GM21576 (cell line): ENCODE data around the gene APOBEC3F.
"Not testable (repeated sequence)": the region's sequence is repeated elsewhere in the genome, so short reads cannot be mapped to it uniquely, and the experiment has no call there.

Source experiments
- ATAC-seq: cut with Tn5 transposase; IDR thresholded peaks from one replicate; pipeline ENCODE4 v1.9.1; 2021; ENCODE audit warnings: mild to moderate bottlenecking, moderate library complexity; ENCODE audit not compliant: unreplicated experiment

Gene APOBEC3F

DNA sequence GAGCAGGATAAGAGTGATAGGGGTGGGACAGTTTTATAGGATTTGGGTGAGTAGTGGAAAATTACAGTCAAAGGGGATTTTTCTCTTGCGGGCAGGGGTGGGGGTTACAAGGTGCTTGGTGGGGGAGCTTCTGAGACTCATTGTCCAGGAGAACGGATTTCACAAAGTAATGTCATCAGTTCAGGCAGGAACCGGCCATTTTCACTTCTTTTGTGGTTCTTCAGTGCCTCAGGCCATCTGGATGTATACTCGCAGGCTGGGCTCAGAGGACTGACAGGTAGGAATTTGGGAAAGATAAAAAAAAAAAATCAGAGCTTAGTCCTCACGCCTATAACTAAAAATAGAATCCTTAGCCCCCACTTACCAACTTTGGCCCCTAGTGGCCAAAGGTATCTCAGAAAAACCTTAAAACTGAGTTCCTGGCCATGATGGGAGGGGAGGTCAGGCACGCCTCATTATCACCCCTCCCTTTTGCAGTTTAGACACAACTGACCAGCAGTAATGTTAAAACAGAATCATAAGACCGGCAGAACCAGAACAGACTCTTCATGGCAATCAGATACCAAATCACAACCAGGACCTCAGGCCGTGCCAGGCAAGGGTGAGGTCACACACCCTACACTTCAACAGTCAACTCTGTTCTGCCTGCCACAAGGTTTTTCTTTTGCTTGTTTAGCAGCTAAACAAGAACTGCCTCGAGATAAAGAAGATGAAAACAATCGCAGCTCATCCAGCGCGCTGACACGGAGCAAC lies 27.5 kb downstream of the APOBEC3F start:
- no peak for ATAC-seq

DNA sequence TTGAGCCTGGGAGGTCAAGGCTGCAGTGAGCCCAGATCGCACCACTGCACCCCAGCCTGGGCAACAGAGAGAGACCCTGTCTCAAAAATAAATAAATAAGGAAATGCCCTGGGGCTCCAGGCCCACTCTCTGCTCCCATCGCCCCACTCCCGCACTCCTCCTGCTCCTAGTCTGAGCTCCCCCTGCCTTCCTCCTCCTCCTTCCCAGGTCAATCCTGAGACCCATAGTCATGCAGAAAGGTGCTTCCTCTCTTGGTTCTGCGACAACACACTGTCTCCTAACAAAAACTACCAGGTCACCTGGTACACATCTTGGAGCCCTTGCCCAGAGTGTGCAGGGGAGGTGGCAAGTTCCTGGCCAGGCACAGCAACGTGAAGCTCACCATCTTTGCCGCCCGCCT lies 29.5 kb downstream of the APOBEC3F start:
- ATAC-seq, result no peak

DNA sequence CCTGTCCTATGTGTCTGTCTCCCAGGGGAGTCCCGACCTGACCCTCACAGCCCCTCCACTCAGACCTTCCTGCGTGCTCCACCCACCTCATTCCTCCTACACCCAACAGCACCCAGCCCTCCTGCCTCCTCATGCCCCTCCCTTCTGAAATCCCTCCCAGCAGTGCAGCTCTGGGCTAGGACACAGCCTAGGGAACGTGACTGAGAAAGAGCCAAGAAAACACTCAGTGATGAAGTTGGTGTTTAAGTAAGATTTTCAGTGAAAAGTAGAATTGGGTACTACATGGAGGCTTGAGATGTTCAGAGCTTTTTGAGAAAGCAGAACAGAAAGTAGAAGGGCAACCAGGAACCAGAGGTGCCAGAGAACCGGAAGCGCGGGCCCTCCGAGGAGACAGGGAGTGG lies 31.9 kb downstream of the APOBEC3F start:
- ATAC-seq, result peak; percentile 37

DNA sequence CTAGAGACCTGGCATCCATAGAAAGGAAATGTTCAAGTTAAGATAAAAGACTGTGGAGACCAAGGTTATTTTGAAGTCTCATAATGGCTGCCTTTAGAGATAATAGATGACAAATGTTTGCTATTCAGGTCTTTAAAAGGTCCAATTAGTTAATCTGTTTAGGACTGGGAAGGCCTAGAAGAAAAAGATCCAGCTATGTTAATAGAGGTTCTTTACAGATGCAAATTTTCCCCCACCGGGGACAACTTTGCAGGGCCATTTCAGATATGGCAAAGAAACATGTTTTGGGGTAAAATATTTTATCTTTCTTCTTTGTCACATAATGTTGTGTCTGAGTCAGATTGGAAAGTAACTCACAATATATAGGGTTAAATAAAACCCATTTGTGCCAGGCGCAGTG lies 33.3 kb downstream of the APOBEC3F start:
- no peak for ATAC-seq

DNA sequence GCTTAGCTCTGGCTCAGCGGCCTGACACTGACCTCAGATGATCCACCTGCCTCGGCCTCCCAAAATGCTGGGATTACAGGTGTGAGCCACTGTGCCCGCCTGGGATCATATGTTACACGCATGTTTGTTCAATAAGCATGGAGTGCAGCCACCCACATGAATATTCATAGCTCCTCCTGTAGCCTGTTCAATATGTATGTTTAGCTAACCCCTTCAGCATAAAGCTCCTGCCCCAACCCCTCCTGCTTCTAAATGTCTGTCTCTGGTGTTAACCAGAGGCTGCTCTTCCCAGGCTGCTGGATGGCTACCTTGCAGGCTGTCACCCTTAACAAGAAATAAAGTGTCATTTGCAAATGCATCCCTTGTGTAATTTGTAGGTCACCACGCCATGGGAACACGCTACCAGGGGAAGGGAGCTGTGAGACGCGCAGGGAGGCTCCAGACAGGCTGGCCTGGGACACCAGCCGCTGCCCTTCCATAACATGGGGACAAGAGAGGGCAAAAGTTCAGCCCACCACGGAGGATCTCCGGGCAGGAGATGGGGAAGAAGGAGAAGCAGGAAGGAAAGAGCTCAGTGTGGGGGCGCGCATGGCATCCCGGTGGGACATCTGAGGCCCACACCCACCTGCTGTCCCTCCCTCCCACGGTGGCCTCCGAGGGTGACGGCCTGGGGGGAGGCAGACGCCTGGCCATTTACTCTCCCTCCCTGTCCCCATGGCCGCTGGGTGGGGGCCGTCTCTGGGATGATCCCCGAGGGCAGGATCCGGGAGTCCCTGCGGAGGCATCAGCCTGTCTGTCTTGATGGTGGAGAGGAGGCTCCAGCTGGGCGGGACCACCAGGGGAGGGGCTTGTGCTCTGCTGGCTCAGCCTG lies 35.7 kb downstream of the APOBEC3F start:
- not testable (repeated sequence) for ATAC-seq

DNA sequence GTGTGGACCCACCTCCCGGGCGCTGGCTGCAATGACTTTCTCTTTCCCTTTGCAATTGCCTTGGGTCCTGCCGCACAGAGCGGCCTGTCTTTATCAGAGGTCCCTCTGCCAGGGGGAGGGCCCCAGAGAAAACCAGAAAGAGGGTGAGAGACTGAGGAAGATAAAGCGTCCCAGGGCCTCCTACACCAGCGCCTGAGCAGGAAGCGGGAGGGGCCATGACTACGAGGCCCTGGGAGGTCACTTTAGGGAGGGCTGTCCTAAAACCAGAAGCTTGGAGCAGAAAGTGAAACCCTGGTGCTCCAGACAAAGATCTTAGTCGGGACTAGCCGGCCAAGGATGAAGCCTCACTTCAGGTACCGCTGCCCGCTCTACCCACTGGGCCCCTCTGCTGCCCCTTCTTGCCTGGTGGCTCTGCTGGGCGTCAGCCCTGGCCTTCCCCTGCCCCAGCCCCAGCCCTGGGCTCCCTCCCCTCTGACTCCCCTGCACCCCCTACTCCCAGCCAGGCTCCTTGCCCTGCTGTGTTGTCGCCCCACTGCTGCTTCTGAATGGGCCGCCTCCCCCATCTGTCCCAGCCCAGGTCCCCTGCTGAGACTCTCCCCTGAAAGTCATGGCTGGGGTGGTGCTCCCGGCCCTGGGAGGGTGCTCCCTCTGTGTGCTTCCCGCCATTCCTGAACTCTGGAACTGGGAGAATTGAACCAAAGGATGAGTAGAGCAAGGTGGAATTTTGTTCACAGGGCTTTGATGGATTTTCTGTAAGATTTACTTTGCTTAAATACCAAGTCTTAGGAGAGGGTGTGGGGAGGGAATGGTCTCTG lies 36.6 kb downstream of the APOBEC3F start, which contains the start of gene APOBEC3G:
Gene APOBEC3G (plus strand): TSS at position 250 of the 815 bp plus-strand sequence. CDS start 87 bp downstream, at position 337.
- peak; percentile 76 for ATAC-seq

DNA sequence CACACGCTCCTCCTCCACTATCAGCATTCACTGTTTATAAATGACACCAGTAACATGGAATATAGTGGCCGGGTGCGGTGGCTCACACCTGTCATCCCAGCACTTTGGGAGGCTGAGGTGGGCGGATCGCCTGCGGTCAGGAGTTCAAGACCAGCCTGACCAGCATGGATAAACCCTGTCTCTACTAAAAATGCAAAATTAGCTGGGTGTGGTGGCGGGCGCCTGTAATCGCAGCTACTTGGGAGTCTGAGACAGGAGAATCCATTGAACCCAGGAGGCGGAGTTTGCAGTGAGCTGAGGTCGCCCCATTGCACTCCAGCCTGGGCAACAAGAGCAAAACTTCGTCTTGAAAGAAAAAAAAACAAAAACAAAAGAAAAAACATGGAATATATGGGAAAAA lies 37.2 kb downstream of the APOBEC3F start:
- ATAC-seq, result not testable (repeated sequence)

DNA sequence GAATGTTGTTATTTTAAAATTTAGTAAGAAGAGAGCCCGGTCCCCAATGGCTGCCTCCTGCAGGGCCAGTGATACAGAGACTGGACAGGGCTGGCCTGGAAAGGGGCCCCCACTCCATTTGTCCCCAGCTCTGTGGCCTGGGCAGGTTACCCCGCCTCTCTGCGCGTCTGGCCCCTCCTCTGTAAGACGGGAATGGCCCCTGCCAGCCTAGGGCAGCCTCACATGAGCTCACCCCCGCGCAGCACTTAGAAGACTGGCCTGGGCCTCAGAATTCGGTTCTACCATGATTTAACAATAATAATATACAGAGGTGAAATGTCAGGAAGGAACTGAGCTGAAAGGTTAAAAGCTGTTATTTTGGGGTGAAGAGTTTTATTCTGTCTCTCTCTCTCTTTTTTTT lies 37.7 kb downstream of the APOBEC3F start:
- ATAC-seq, result no peak

DNA sequence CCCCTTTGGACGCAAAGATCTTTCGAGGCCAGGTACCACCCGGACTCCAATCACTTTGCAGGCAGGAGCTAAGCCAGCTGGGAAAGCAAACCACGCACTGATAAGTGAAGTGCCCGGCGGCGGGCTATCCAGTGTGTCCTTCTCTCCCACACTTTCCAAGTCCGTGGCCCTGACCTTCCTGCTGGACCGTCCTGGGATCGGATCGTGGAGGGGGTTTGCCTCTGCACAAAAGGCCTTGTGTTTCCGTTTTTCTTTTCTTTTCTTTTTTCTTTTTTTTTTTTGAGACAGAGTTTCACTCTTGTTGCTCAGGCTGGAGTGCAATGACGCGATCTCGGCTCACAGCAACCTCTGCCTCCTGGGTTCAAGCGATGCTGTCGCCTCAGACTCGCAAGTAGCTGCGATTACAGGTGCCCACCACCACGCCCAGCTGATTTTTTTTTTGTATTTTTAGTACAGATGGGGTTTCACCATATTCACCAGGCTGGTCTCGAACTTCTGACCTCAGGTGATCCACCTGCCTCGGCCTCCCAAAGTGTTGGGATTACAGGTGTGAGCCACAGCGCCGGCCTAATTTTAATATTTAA lies 38.5 kb downstream of the APOBEC3F start:
- ATAC-seq, result not testable (repeated sequence)

DNA sequence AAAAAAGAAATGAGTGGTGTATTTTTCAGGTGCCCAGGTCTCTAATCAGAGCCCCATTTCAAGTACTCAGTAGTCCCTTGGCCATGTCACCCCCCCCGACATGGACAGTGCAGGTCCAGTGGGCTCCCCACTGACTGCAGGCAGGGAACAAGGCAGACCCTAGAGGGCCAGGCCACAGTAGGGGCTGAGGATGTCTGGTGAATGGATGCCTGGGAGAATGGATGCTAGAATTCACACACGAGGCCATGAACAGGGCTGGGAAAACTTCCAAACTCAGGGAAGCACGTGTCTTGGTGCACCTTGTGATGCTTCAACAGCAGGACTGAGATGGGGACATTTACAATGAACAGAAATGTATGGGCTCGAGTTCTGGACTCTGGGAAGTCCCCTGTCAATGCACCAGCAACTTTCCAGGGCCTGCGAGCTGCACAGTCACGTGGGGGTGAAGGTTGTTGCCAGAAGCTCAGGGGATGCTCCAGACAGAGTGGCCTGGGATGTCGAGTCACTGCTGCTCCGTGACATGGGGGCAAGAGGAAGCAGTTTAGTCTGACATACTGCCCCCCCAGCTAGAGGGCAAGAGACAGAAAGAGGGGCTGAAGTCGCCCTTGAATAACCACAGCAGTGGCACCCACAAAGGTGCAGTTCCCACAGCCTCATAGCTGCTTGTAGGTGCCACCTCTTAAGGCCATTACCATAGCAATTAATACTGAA lies 39.5 kb downstream of the APOBEC3F start:
- ATAC-seq, result no peak

DNA sequence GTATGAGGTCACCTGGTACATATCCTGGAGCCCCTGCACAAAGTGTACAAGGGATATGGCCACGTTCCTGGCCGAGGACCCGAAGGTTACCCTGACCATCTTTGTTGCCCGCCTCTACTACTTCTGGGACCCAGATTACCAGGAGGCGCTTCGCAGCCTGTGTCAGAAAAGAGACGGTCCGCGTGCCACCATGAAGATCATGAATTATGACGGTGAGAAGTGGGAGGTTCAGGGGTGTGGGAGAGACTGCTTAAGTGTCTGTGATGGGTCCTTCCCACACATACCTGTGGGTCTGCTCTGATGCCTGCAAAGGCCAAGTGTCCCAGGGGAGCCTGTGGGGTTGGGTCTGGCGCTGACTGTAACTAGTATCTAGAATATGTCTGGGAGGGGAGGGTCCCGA lies 40.4 kb downstream of the APOBEC3F start:
- no peak for ATAC-seq

DNA sequence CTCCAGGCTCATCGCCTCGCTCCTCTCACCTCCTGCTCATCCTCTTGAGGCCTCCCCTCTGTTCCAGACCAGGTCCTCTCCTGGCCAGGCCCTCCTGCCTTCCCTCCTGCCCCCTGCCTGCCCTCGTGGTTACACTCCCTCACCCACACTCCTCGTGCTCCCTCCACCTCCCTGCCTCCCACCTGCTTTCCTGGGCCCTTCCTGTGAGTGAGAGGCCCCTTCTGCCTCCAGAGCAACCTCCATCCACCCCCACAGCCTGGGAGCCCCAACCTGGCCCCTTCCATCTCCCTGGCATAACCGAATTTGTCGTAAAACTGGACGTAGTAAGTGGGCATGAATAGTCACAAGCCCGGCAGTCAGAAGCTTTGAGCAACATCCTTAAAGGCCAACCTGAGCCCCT lies 40.9 kb downstream of the APOBEC3F start:
- ATAC-seq, result no peak

DNA sequence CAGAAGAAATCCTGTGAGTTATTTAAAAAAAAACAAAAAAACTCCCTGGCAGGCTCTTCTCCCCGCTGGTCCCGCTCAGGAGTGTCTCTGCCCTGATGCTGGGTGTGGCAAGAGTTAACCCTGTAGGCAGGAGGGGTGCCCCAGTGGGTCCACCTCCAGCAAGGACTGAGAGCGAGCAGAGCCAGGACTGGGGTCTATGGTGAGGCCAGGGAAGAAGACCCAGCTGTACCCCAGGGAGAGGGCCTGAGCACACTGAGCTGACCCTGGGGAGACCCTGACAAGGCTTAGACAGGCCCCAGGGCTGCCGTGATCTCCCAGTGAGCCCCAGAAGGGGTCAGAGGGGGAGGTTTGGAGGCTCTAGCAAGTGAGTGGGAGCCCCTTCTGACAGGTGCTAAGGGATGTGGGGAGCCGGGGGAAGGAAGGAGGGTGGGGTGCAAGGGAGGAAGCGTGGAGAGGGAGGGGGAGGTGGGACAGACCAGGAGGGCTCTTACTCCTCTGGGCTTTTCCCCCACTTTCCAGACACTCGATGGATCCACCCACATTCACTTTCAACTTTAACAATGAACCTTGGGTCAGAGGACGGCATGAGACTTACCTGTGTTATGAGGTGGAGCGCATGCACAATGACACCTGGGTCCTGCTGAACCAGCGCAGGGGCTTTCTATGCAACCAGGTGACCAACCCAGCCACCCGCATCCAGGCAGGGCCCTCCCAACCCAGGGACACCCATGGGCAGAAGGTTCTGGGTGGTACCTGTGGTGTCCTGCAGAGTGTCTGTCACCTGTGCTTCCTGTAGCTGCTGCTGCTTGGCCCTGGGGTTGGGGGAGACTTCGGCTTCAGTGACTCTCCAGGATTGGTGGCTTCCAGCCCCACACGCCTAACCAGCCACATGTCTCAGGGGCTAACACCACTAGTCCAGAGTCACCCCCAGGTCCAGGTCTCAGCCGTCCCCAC lies 42.8 kb downstream of the APOBEC3F start:
- no peak for ATAC-seq

DNA sequence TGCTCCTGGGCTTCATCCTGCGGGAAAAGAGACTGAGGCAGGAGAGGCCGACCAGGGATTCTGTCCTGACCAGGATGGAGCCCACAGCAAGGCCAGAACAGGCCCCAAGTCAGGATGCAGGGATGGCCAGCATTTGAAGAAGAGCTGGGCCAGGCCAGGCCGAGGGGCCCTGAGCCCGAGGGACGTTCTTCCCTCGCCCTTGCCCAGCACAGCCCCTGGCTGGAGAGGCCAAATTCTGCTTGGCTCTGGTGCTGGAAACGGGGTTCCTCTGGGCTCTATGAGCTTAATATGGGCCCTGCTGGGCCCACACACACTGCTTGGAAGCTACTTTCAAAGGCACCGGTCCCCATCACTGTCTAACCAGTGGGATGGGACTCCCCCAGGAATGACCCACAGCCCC lies 44.0 kb downstream of the APOBEC3F start:
- no peak for ATAC-seq

DNA sequence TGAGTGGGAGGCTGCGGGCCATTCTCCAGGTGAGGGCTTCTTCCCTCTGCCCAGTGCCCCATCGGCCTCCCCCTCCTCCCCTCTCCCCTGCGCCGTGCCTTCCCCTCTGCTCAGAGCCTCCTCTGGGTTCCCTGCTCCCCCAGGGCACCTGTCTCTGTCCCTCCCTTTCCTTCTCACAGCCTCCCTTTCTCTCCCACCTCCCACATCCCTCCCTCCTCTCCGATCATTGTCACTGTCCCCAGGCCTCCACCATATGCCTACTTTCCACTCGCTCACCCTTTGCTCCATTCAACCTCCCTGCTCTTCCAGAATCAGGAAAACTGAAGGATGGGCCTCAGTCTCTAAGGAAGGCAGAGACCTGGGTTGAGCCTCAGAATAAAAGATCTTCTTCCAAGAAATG lies 46.4 kb downstream of the APOBEC3F start:
- ATAC-seq, result no peak

DNA sequence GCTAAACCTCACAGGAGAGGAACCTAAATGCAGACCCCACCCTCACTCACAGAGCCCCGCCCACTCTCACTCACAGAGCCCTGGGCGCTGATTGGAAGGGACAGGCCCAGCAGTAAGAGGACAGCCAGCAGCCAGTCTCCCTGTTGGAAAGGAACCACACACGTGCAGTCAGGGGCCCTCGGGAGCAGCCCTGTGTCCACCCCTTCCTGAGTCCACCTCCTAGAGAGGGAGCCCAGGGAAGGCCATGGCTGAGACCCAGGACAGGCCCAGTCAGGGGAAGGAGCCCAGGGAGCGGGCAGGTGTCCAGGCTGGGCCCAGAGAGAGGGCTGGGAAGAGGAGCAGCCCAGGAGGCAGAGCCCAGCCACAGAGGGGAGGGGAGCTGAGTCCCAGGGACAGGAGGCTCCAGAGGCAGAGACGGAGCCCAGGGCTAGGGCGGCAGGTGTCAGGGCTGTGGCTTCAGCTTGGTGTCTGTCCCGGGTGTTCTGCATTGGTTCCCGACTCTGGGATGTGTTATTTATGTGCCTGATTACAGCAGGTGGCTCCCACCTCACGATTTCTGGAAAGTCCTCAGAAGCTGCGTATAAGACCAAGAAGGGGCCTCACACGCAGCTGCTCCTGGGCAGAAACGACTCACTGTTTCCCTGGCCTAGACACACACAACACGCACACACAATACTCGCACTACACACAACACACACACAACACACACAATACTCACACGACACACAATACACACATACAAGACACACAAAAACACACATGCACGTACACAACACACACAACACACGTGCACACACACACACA lies 47.4 kb downstream of the APOBEC3F start:
- ATAC-seq, result no peak

DNA sequence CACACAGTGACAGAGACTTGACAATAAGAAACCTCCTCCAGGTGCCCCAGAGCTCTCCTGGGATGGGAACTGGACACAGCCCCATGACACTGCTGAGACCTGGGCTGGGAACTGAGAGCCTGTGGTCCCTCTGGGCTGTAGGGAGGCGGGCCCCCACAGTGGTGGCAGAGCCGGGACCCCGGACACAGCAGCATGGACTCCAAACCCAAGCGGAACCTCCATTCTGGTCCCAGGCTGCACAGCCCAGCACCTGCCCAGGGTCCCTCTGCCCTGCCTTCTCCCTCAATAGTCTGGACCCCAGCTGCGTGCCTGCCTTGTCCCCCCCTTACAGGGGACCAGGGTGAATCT lies 48.0 kb downstream of the APOBEC3F start:
- ATAC-seq, result no peak

DNA sequence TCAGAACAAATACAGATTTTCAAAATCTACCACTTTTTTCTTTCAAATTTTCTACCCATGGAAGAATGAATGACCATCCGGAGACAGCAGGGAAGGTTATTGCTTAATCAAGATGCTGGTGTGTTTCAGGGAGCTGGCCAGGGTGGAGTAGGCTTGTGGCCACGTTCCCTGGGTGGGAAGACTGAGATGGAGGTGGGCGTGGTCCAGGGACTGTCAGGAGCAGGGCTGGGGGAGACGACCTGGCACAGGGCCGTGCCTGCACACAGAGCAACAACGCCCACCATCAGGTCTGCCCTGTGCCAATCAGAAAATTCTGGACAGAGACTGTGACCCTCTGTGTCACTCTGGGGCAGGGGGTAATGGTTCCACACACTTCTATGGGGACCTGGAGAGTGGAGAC lies 49.3 kb downstream of the APOBEC3F start:
- ATAC-seq, result no peak
